GM12878 (cell line): Measurements from ENCODE around the gene NRXN3. TPM values are rescaled to one million over a fixed set of nuclear protein-coding genes. Genes with fewer than 3 reads are reported as not detected.

Experiments used
- ATAC-seq: fragments of 200-7000 bp; cut with Tn5 transposase; 3 replicates; pipeline ENCODE4 v1.9.1; 2020; ENCODE audit warnings: mild to moderate bottlenecking, moderate library complexity
- BruUV-seq: library from RNA; stranded (reverse); fragments of 400-500 nt; replicated peaks from 2 replicates; lab custom pipeline; 2021; lab: Mats Ljungman, UMichigan
- CTCF ChIA-PET: fragments of 300-600 bp; sonication (Branson Sonifier 250); formaldehyde crosslinking; extraction: SDS; loops from one replicate; lab custom pipeline; 2021; ENCODE audit warnings: inconsistent platforms; lab: Yijun Ruan, JAX
- POLR2A ChIA-PET: fragments of 350-600 bp; formaldehyde crosslinking; extraction: SDS; loops from one replicate; lab custom pipeline; 2021; ENCODE audit warnings: inconsistent platforms; lab: Charles Lee
- RAD21 ChIA-PET: fragments of 300-600 bp; sonication (Branson Sonifier 250); formaldehyde crosslinking; loops from one replicate; lab custom pipeline; 2023; ENCODE audit warnings: antibody characterized with exemption; ENCODE audit not compliant: unreplicated experiment; lab: Charles Lee
- SMC1A ChIA-PET: fragments of 300-600 bp; sonication (Branson Sonifier 250); formaldehyde crosslinking; loops from one replicate; lab custom pipeline; 2023; ENCODE audit not compliant: unreplicated experiment, uncharacterized antibody; lab: Charles Lee
- DNase-seq: peaks from one replicate; pipeline ENCODE4 v3.0.0-alpha.2; 2011; ENCODE audit warnings: low read depth, low spot score
- FAIRE-seq: peaks from 3 replicates; lab custom pipeline; 2011; peaks lifted over from hg19 to GRCh38; lab: Jason Lieb, UNC
- H2AFZ ChIP-seq: 2 replicates; pipeline ENCODE4 v1.6.0; 2011; ENCODE audit warnings: low read depth, low read length, control low read depth; ENCODE audit not compliant: control insufficient read depth
- H3K27ac ChIP-seq: 2 replicates; pipeline ENCODE4 v1.5.1; 2011; ENCODE audit warnings: control low read depth; ENCODE audit not compliant: control insufficient read depth, insufficient read depth
- H3K27me3 ChIP-seq, 2 experiments: replicated peaks in 1 of 2; 2 replicates each; pipeline versions ENCODE4 v1.6.0 to v1.6.1; 2011; ENCODE audit warnings: low read length in 1 of 2; ENCODE audit not compliant: control insufficient read depth in 2 of 2, insufficient read depth in 2 of 2
- H3K36me3 ChIP-seq, 2 experiments: 2 replicates each; pipeline ENCODE4 v1.5.1; 2011; ENCODE audit warnings: low read length in 1 of 2; ENCODE audit not compliant: control insufficient read depth in 2 of 2, insufficient read depth in 2 of 2
- H3K4me1 ChIP-seq: 2 replicates; pipeline ENCODE4 v1.6.1; 2011; ENCODE audit warnings: mild to moderate bottlenecking, low read length, moderate library complexity, mixed read lengths; ENCODE audit not compliant: control insufficient read depth, insufficient read depth
- H3K4me2 ChIP-seq: 2 replicates; pipeline ENCODE4 v1.6.0; 2011; ENCODE audit warnings: control low read depth; ENCODE audit not compliant: control insufficient read depth, insufficient read depth
- H3K4me3 ChIP-seq: fragments of 200-600 bp; sonication (generic); 2 replicates; pipeline ENCODE4 v1.5.1; 2016
- H3K79me2 ChIP-seq: 2 replicates; pipeline ENCODE4 v1.6.0; 2011; ENCODE audit warnings: low read length; ENCODE audit not compliant: control insufficient read depth, insufficient read depth
- H3K9ac ChIP-seq: 2 replicates; pipeline ENCODE4 v1.8.0; 2011; ENCODE audit warnings: low read length, control low read depth, mixed read lengths; ENCODE audit not compliant: control insufficient read depth, insufficient read depth
- H3K9me3 ChIP-seq: replicated peaks from 3 replicates; pipeline ENCODE4 v1.5.1; 2011; ENCODE audit warnings: mild to moderate bottlenecking, low read length; ENCODE audit not compliant: control insufficient read depth, insufficient read depth
- H4K20me1 ChIP-seq: 2 replicates; pipeline ENCODE4 v1.6.0; 2011; ENCODE audit not compliant: control insufficient read depth, insufficient read depth
- ASH2L ChIP-seq: fragments of 300-600, 200-600 bp; sonication (generic); IDR thresholded peaks from 2 replicates; pipeline ENCODE4 v1.6.1; 2017; ENCODE audit warnings: low read depth, mild to moderate bottlenecking, borderline replicate concordance
- CHD2 ChIP-seq: IDR thresholded peaks from 2 replicates; pipeline ENCODE4 v1.6.1; 2011; ENCODE audit warnings: low read depth, low read length, improper control_type of control experiment, borderline replicate concordance
- FOXK2 ChIP-seq: fragments of 450-650 bp; IDR thresholded peaks from 2 replicates; pipeline ENCODE4 v1.6.1; 2017; ENCODE audit warnings: mild to moderate bottlenecking, moderate library complexity
- IKZF2 ChIP-seq, 2 experiments: fragments of 450-650 bp; IDR thresholded peaks; 2 replicates each; pipeline ENCODE4 v1.6.1; 2017; ENCODE audit warnings: mild to moderate bottlenecking in 2 of 2, moderate library complexity in 2 of 2
- MTA2 ChIP-seq: fragments of 450-650 bp; IDR thresholded peaks from 2 replicates; pipeline ENCODE4 v1.6.1; 2016; ENCODE audit warnings: low read depth, mild to moderate bottlenecking, moderate library complexity
- MXI1 ChIP-seq: fragments of 150-350 bp; IDR thresholded peaks from 2 replicates; pipeline ENCODE4 v1.6.1; 2011; ENCODE audit warnings: low read depth, mild to moderate bottlenecking, inconsistent platforms, low read length, improper control_type of control experiment
- NFXL1 ChIP-seq: fragments of 450-650 bp; IDR thresholded peaks from 2 replicates; pipeline ENCODE4 v1.6.1; 2017; ENCODE audit warnings: antibody characterized with exemption, mild to moderate bottlenecking, borderline replicate concordance
- NFYB ChIP-seq: IDR thresholded peaks from 2 replicates; pipeline ENCODE4 v1.6.1; 2011; ENCODE audit warnings: low read depth, mild to moderate bottlenecking, low read length, improper control_type of control experiment, moderate library complexity; ENCODE audit not compliant: insufficient read depth
- PML ChIP-seq: IDR thresholded peaks from 2 replicates; pipeline ENCODE4 v1.6.1; 2012; ENCODE audit warnings: low read length, inconsistent platforms
- RB1 ChIP-seq: fragments of 450-650 bp; formaldehyde crosslinking; IDR thresholded peaks from 2 replicates; pipeline ENCODE4 v1.6.1; 2017; ENCODE audit warnings: mild to moderate bottlenecking, borderline replicate concordance
- SMARCA5 ChIP-seq: fragments of 450-650 bp; IDR thresholded peaks from 2 replicates; pipeline ENCODE4 v1.6.1; 2017; ENCODE audit warnings: mild to moderate bottlenecking
- TARDBP ChIP-seq: IDR thresholded peaks from 2 replicates; pipeline ENCODE4 v1.6.1; 2016; ENCODE audit warnings: borderline replicate concordance
- WGBS: methylation state at CpG from one replicate; pipeline ENCODE4 v1.1.6; 2016; ENCODE audit warnings: low lambda C conversion rate; ENCODE audit not compliant: insufficient replicate concordance, insufficient coverage; ENCODE audit errors: missing lambda C conversion rate; 5-methylcytosine and 5-hydroxymethylcytosine counted together
- in situ Hi-C: fragments of 300-500 bp; cut with MboI; formaldehyde crosslinking; loops from 9 replicates; pipeline ENCODE4 v1.14.3; 2018; ENCODE audit warnings: mixed read lengths
- intact Hi-C: fragments of 100-400 bp; cut with micrococcal nuclease; formaldehyde crosslinking; loops from one replicate; pipeline ENCODE4 v1.14.2; 2022; ENCODE audit not compliant: unreplicated experiment
- polyA plus RNA-seq, 11 experiments: library from polyadenylated mRNA; depleted of rRNA in 4 of 11; unstranded in 6 of 11; stranded (reverse) in 5 of 11; fragments of >200 nt; fragmentation: Nextera tagmentation in 4 of 11; fragmentation: Illumina TruSeq in 1 of 11; extraction: Ambion mirVana in 4 of 11; extraction: Trizol in 1 of 11; gene quantifications; 1 replicate in 1 of 11; 2 replicates in 10 of 11; pipeline versions ENCODE4 v1.2.1 to v1.2.3, GENCODE V29; 2011 to 2016; ENCODE audit warnings: inconsistent platforms in 2 of 11, missing spikeins in 2 of 11, low read depth in 1 of 11
- total RNA-seq, 4 experiments: library from RNA; depleted of rRNA in 3 of 4; stranded (reverse); fragments of >200 nt in 3 of 4; fragmentation: Illumina TruSeq in 1 of 4; extraction: Trizol in 1 of 4; gene quantifications; 2 replicates each; pipeline versions ENCODE4 v1.2.1 to v1.2.3, GENCODE V29; 2013 to 2021

Gene NRXN3
- total and polyA plus RNA-seq, 10 of the 15 experiments (the other 5 are each of a cell fraction or from before 2014, with no cell fraction given), result 0.52 to 3.3 (median 1.4) TPM

- Histone ChIP-seq H2AFZ (no peak overlapping the region), H3K4me1 (no peaks in the 10 kb centered on the region), H3K27ac (no peak overlapping the region), H4K20me1 (no peaks in the 10 kb centered on the region), H3K79me2 (no peaks in the 10 kb centered on the region), H3K27me3 (no peaks in the 10 kb centered on the region), H3K36me3 (no peaks in the 10 kb centered on the region), H3K9me3 (no peaks in the 10 kb centered on the region), H3K4me3 (no peak overlapping the region), H3K9ac (no peak overlapping the region), H3K4me2 (no peak overlapping the region)
- in situ Hi-C loops (no loop called here), intact Hi-C loops (no loop called here)
- POLR2A ChIA-PET, result no interaction called here
- CTCF ChIA-PET, result no interaction called here
- no peak for DNase-seq
- SMC1A ChIA-PET, result no interaction called here
- no TSS peak for BruUV-seq
- no peak for FAIRE-seq
- 25% methylated on average over 2 of the region's 2 CpGs for WGBS
- no peak for ATAC-seq
- RAD21 ChIA-PET, result no interaction called here
- no peak for TF ChIP-seq IKZF2 (IDR thresholded peaks at IDR 0.05)
- no peak for TF ChIP-seq CHD2
- TF ChIP-seq RB1, result no peak
- no peak for TF ChIP-seq MXI1
- no peak for TF ChIP-seq FOXK2
- TF ChIP-seq NFYB, result no peak
- TF ChIP-seq SMARCA5, result no peak
- TF ChIP-seq NFXL1, result no peak
- no peak for TF ChIP-seq TARDBP
- TF ChIP-seq ASH2L, result no peak
- TF ChIP-seq MTA2, result no peak
- TF ChIP-seq PML, result no peak
Observed at GRCh38 chr14:79840831-79841230, 1670.7 kb downstream of the NRXN3 start.
